PC-9 (cell line): ENCODE results near the gene OR13C5.

Experiments
- CTCF ChIP-seq: fragments of 200-600 bp; sonication (generic); conservative IDR thresholded peaks from 2 replicates; pipeline ENCODE4 v1.6.1; 2017; ENCODE audit warnings: mixed run types, antibody characterized with exemption, mild to moderate bottlenecking, moderate library complexity
- EZH2 ChIP-seq: fragments of 200-600 bp; sonication (generic); IDR thresholded peaks from 2 replicates; pipeline ENCODE4 v1.8.0; 2017; ENCODE audit warnings: antibody characterized with exemption, low read depth

GRCh38 chr9:104556830-104557634 lies 42.2 kb downstream of the OR13C5 start:
- TF ChIP-seq CTCF (no peak), EZH2 (no peak)
